Fibroblast of skin of right biceps (primary cell): ENCODE measurements around the gene CXCR3.
"Not testable (repeated sequence)": the region's sequence is repeated elsewhere in the genome, so short reads cannot be mapped to it uniquely, and the experiment has no call there.

Experiments used
- DNase-seq: peaks from one replicate; pipeline ENCODE4 v3.0.0-alpha.2; 2013

Gene CXCR3

DNA sequence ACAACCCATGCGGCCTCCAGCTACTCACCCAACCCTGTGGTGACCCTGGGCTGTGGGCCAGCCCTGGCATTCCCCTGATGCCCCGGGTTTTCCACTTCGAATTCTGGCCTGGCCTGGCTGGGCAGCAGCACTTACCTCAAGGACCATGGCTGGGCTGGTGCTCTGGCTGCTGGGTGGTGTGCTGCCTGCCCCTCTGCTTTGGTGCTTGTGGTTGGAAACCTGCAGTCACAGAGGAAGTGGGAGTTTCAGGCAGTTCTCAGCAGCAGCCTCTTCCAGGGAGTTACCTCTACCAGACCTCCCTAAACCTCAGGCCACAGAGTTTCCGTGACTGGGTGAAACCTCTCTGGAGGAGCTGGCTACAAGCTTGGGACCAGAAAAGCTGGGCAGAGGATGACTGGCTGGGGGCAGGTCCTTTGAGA is at the start of gene CXCR3:
Gene CXCR3 (minus strand): TSS at position 209 of the 419 bp plus-strand sequence. CDS start 62 bp downstream, at position 147.
- no peak for DNase-seq

DNA sequence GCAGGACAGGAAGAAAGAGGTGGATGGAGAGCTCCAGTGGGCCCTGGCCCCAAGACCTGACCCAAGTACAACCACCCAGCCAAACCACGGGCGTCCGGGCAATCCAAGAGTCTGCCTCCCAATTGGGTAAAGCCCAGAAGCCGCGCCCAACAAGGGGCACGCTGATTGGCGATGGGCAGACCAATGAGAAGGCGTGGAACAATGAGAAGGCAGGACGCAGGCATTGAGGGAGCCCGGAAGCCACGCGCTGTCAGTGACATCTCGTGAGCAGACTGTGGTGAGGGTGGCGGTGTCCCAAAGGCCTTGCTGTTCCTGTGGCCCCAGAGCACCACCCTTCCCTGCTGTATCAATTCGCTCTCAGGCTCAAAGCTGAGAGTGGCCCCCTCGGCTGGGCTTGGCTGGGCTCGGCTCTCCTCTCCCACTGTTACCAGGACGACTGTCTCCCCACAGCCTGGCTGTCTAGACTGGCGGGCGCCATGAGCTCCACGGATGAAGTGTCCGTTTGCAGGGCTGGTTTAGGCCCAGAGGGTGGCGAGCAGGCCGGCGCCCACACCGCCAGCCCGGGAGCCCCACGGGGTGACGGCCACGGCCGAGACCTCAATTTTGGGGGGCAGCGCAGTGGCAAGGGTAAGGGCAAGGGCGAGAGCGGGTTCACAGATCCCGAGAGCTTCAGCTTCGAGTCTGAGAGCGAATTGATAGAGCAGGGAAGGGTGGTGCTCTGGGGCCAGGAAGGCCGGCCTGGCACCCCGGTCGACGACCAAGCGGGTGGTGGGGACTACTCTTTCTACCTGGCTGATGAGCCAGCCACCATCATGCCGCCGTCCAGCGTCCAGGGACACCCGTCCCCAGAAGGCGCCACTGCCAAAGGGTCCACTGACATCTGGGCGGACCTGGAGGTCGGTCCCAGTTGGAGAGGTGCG is 49.3 kb upstream of the CXCR3 start, which contains the start of gene LOC101059915:
Gene LOC101059915 (plus strand): TSS at position 219 of the 920 bp plus-strand sequence.
- DNase-seq: no peak

GRCh38 chrX:71666240-71667223 is 48.2 kb upstream of the CXCR3 start:
- DNase-seq: no peak

DNA sequence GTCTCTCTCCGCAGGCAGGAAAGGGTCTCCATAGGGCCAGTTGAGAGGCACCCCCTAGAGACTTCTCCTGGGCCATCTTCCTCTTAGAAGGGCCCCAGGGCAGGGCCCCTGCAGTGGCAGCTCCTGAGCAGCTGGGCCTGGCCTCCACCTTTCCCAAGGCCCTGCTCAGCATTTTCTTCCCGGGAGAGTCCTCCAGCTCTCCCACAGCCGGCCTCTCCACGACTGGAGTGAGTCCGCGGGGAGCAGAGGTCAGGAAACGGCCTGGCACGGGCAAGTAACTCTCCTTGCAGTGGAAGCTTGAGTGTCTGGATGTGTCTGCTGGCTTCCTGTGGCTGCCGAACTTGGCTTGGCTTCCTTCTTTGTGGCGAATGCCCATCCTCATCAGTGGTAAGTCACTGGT is 47.4 kb upstream of the CXCR3 start:
- no peak for DNase-seq

DNA sequence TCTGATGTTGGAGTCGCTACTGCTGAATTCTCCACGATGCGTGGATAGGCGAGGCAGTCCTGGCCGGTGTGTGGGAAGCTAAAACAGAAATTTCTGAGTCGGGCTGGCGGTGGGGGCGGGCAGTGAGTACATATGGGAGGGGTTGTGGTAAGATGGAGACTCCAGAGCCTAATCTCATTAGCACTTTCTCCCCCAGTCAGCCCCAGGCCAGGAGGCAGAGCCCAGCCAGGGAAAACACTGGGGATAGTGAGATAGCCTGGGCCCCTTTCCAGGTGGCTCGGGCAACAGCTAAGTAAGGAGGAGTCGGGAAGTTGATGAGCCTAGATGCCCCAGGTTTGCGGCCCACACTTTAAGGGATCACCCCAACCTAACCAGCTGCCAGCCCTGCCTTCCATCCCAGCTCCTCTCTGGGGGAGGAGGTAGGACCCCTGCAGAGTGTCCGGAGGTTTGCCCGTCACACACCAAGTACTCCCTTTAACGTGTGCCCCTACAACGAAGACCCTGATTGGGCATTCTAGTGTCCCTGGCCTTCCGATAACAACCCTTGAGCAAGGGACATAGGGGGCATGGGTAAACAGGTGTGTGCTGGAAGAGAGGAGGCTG is 46.7 kb upstream of the CXCR3 start:
- no peak for DNase-seq

- DNase-seq: peak; percentile 4
Observed at GRCh38 chrX:71664202-71664601, 45.9 kb upstream of the CXCR3 start.

DNA sequence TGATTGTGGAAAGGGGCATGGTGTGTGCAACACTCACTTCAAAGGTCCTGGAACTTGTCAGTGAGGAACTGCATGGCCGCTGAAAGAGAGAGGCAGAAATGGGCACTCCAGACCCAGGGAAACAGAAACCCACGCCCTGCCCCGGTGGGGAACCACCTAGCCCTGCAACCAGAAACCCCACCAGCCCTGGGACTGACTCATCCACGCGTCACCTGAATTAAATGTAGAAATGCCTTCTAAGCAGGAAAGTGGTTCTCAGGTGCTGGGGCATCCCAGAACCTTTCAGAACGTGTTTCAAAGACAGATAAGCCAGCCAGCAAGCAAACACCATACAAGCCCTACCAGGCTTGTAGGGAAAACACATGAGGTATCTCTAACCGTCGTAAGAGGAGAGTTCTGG is 44.9 kb upstream of the CXCR3 start:
- DNase-seq: not testable (repeated sequence)

GRCh38 chrX:71662654-71663053 is 44.3 kb upstream of the CXCR3 start:
- DNase-seq: not testable (repeated sequence)

- no peak for DNase-seq
Observed at GRCh38 chrX:71661919-71662318, 43.6 kb upstream of the CXCR3 start.

DNA sequence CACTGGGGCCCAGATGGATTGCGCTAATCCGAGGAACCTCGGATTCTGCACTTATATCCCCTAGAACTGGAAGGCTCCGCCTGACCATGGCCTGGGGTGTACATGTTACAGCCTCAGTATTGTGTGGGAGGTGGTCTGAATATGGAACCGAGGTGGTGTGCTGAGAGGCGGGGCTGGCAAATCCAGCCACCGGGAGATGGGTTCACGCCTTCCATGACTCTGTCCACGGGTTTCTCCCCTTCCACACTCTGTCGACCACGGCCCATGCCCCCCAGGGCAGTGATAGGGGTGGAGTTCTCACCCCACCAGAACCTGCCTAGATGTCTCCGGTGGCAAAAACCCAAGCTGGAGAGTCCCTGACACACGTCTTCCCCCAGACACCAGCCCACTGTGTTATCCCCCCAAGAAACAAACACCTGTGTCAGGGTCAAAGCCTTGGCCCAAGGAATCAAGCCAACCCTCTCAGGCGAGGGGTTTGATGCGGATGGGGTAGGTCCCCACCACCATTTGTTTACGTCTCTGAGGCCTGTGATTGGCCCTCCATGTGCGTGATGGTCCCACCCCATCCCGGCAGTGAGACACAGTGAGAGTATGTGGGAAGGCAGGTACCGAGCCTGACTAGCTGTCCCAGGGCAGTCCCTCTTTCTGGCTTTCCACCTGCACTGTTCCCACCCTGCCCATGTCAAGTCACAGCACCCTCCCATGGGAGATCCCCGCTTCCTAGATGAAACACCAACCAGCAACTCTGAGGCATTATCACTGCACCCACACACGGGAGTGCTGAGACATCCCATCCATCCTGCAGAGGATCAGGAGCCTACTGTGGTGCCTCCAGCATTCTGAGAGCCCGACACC is 42.5 kb upstream of the CXCR3 start:
- DNase-seq: no peak

DNA sequence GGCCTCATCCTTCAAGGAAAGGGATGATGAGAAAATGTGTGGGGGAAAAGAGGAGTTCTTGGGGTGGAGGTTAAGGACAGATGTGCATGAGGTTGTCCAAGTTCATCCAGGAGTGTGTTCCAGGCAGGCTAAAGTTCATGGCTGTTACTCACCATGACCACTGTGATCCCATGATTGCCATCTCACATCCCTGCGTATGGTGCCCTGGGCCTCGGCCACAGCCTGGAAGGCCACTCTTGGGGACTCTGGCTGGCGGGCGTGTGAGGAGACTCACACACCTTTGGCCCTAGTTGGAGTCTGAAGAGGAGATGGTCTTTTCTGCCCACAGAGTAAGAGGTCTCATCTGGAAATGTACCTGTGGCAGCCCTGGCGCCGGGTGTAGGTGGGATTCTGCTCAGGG is 41.6 kb upstream of the CXCR3 start:
- no peak for DNase-seq

DNA sequence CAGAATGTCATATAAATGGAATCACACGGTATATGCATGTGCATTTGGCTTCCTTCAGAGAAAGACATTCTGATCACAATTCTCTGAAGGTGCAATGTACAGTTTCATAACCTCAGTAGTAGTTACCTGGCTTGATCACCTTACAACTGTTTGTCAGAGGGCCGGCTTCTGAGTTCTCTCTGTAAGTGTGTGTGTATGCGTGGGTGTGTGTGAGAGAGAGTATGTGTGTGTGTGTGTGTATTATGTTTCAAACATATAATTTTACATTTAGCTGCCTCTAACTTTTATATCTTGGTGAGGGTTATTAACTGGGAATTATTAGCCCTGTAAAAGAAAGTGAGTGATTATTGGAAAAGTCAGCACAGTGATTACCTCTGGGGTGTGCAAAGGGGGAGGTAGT is 41.0 kb upstream of the CXCR3 start:
- DNase-seq: no peak

DNA sequence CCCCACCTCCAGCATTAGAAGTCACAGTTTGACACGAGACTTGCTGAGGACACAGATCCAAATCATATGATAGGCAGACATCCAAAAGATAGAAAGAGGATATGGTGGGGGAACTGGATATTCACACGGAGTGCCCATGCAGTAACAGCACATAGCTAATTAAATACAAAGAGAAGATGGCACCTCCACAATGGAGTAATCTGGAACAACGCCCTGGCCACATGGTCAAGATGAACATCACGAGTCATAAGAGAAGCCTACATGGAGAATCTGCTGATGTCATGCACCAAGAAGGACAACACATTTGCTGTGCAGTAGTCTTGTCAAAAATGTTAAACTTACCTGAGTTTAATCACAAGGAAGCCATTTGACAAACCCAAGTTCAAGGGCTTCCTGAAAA is 39.0 kb upstream of the CXCR3 start:
- DNase-seq: no peak

GRCh38 chrX:71653344-71653743 is 35.0 kb upstream of the CXCR3 start:
- no peak for DNase-seq

- DNase-seq: peak; percentile 35
Observed at GRCh38 chrX:71652405-71652804, 34.1 kb upstream of the CXCR3 start.

DNA sequence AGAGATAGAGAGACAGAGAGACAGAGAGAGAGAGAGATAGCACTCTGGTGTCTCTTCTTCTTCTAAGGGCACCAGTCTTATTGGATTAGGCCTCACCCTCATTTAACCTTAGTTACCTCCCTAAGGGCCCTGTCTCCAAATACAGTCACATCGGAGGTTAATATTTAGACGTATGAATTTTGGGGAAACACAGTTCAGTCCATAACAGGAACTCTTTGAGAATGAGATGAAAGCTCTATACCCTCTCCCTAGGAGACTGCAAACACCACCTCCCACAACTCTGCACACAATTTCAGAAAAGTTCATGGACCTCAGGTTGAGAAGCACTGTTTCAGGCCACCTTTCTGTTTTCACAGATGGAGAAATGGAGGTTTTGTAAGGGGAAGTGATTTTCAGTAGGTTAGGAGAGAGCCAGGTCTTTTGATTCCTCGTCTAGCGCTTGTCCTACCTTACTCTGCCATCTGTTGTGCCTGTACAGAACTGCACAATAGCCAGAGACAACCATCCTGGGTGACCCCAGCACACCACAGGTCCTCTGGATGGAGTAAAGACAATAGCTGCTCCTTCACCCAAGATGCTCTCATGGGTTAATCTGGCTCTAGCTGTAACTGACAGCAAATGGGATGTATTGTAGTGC is 32.1 kb upstream of the CXCR3 start:
- DNase-seq: no peak

- not testable (repeated sequence) for DNase-seq
Observed at GRCh38 chrX:71644406-71644805, 26.1 kb upstream of the CXCR3 start.

GRCh38 chrX:71640002-71640401 is 21.7 kb upstream of the CXCR3 start:
- no peak for DNase-seq

DNA sequence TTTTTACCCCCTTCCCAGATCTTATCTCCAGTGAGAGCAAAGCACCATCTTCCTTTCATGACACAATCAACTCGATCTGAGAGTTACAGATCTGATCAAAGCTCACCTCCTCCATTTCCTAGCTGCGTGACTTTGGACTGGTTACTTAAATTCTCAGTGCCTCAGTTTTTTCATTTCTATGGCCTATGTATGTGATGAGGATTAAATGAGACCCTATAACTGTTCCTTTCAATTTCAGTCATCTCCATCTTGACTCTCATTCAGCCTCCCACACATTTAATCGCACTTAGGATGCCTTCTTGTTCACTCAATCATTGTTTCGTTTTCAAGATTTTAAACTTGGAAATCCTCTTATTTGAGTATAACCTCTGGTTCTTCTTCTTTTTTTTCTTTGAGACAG is 20.1 kb upstream of the CXCR3 start:
- no peak for DNase-seq

DNA sequence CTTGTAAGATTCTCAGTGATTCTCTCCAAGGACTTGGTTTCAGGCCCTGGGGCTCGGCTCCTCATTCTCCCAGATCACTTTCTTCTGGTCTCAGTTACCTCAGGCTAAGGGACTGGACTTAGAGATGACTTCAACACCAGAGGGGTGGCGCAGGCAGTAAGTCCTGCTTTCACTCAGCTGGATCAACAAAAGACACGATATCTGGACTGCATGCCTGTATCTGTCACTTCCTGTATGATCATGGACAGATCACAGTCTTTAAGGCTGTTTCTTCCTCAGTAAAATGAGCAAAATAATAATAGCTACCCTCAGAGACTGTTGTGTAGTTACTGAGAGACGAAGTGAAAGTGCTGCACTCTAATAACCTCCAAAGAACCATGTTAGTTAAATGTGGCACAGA is 19.5 kb upstream of the CXCR3 start:
- peak; percentile 40 for DNase-seq

- DNase-seq: peak; percentile 21
Observed at GRCh38 chrX:71637253-71637618, 18.9 kb upstream of the CXCR3 start.
